Measurements from ENCODE around the gene SEC31B. TPM values are rescaled to one million over a fixed set of nuclear protein-coding genes. Genes with fewer than 3 reads are reported as not detected.

Gene SEC31B
- total RNA-seq, 2 experiments from 2014 or later, result 17.5 to 21.4 TPM

DNA sequence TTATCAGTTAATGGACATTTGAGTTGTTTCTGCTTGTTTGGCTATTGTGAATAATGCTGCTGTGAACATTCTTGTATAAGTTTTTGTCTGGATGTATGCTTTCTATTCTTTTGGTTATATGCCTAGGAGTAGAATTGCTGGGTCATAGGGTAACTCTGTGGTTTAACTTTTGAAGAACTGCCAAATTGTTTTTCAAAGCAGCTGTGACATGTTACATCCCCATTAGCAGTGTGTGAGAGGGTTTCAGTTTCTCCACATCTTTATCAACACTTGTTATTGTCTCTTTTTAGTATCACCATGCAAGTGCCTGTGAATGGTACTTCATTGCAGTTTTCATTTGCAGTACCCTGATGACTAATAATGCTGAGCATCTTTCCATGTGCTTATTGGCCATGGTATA is 12.1 kb upstream of the SEC31B start:
- CTCF ChIA-PET, result no interaction called here

DNA sequence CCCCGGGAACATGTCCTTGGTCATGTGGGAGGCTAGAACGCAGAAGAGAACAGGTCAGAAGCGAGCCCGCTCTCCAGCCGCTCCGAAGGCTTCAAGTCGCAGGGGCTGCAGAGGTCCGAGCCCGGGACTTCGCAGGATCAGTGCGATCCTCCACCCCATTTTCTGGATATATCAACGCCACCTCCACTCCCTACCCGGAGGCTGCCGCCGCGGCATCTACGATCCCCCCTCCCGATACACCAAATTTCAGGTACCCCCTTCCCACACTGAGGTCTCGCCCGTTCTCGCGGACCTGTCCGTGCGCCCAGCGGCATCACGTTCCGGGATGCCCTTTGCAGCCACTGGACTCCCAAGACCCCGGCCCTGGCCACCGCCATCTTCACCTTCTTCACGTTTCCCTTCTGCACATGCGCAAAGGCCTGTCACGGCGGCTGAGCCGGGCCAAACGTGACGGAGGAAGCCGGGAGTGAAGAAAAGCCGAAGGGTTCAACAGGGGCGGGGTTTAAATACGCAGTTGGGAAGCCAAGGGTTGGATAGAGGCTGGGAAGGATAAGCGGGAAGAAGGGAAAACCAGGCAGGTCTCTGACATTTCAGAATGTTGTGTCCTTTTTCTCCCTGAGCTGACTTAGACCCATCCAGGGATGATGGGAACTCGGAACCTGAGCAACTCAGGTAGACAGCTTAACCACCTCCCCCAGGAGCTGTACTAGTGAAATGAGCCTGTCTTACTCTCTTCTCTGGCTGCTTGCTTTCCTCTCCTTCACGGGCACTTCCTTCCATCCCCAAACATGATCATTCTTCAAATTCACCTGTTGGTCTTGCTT is 10.0 kb upstream of the SEC31B start, which contains the start of gene NDUFB8:
Gene NDUFB8, minus strand, starts transcription at position 397 of the 824 bp plus-strand sequence. Its CDS starts 20 bp downstream, at position 377.
- POLR2A ChIA-PET, result interaction anchor here (0.9 to 2.4 kb wide), 2 partner anchors 21 to 156 kb away, joined by 4 to 7 read pairs; no protein-coding TSS in a partner anchor

More for the DNA sequence above, 12.1 kb upstream of the SEC31B start:
- POLR2A ChIA-PET, result no interaction called here

DNA sequence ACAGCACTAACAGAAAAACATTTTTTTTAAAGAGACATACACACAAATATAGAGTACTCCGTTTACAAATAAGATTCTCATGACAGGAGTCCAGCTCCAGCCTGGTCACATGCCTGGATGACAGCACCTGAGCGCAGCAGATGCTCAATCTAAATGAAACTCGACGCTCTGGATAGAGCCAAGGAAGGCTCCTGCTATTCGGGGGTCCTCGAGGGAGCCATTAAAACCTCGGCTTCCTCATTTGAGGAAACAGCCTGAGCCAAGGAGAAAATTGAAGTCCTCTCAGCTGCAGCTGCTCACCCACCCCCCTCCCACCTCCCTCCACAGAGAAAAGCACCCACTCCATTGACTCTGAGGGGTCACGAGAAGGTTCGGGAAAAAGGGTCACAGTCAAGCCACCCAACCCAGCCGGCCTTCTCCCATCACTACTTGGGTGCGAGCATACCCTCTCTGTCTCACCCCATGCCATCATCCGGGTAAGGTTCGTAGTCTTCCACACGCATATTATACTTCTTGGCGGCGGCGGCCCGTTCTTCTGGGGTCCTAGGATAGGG is 9.3 kb upstream of the SEC31B start:
- ChIA-PET CTCF (interaction anchor here (0.7 to 1.7 kb wide), 2 partner anchors 10 to 18 kb away, joined by 4 read pairs; no protein-coding TSS in a partner anchor), POLR2A (interaction anchor here (2.4 kb wide), 1 partner anchor 20 kb away, joined by 7 read pairs; no protein-coding TSS in a partner anchor)

More for the DNA sequence above, 10.0 kb upstream of the SEC31B start, which contains the start of gene NDUFB8:
- CTCF ChIA-PET, result no interaction called here

DNA sequence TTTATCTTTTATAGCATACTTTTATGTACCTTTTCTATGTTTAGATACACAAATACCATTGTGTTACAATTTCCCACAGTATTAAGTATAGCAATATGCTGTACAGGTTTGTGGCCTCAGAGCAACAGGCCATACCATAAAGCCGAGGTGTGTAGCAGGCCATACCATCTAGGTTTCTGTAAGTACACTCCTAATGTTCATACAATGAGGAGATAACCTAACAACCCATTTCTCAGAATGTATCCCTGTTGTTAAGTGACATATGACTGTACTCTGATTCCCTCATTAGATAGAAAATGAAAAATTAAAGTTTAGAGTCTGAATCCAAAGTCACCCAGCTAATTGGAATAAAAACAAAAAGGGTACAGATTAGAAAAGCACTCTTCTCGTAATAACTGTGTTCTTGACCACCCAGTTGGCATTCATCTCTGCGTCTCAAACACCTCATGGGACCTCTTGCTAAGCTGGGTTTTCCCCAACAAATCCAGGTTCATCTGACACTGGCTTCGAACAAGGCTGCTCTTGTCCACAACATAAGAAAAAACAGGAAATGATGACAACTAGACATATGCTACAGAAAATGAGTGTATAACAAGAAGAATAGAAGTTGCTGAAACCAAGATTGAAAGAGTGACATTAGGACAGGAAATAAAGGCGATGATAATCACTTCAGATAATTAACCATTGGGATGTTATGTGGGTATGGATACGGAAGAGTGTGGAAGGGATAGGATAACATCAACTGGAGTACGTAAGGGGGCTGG is 8.6 kb upstream of the SEC31B start:
- CTCF ChIA-PET, result interaction anchor here (0.7 to 2.9 kb wide), 6 partner anchors 8 to 46 kb away, joined by 3 to 14 read pairs (median 6); partner anchors contain the start of gene HIF1AN
- POLR2A ChIA-PET, result interaction anchor here (0.5 to 2.4 kb wide), 2 partner anchors 13 to 19 kb away, joined by 6 to 7 read pairs; no protein-coding TSS in a partner anchor

DNA sequence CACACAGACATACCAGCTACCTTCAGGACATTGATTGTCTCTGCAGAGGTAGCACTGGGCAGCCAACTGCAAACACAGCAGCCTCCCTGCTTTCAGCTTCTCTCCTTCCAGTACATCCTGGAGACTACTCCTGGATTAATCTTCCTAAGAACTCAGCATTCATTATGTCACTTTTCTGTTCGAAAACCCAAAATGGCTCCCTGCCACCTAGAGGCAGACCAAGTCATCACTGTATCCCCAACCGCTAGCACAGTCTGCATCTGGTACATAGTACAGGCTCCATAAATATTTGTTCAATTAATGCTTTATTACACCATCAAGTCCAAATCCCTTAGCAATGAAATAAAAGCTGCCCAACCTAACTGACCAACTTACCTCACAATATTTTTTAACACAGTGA is 5.0 kb upstream of the SEC31B start:
- POLR2A ChIA-PET, result no interaction called here
- CTCF ChIA-PET, result interaction anchor here (1.0 kb wide), 1 partner anchor 91 kb away, joined by 3 read pairs; no protein-coding TSS in a partner anchor

DNA sequence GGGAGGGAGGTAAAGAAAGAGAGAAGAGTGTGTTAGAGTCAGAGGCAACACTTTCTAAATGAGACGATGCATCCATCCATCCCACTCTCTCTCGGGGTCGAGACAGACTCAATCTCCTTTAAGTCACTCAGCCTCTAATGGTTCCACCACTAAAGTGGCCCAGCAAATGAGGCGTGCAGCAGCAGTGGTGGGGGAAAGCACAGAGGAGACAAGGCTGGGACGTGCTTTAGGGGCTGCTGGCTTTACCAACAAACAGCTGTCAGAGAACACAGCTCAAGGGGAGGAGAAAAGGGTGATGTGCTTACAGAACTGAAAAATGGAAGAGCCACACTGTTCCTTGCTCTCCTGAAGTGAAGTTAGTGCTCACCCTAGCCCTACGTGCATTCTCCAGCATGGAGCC is 4.5 kb upstream of the SEC31B start:
- CTCF ChIA-PET, result interaction anchor here (1.0 to 2.5 kb wide), 2 partner anchors 11 to 90 kb away, joined by 3 to 7 read pairs; partner anchors contain the start of gene HIF1AN
- POLR2A ChIA-PET, result no interaction called here

DNA sequence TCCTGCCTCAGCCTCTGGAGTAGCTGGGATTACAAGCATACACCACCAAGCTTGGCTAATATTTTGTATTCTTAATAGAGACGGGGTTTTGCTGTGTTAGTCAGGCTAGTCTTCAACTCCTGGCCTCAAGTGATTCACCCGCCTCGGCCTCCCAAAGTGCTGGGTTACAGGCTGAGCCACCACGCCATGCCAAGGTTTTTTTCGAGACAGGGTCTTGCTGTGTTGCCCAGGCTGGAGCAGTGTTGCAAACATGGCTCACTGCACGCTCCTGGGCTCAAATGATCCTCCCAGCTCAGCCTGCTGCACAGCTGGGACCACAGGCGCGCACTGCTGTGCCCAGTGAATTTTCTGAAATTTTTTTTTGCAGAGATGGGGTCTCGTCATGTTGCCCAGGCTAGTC is 3.3 kb upstream of the SEC31B start:
- POLR2A ChIA-PET, result interaction anchor here (1.3 kb wide), 1 partner anchor 152 kb away, joined by 4 read pairs; no protein-coding TSS in a partner anchor
- CTCF ChIA-PET, result interaction anchor here (0.9 to 2.5 kb wide), 3 partner anchors 11 to 13 kb away, joined by 3 to 7 read pairs (median 7); partner anchors contain the start of gene HIF1AN

DNA sequence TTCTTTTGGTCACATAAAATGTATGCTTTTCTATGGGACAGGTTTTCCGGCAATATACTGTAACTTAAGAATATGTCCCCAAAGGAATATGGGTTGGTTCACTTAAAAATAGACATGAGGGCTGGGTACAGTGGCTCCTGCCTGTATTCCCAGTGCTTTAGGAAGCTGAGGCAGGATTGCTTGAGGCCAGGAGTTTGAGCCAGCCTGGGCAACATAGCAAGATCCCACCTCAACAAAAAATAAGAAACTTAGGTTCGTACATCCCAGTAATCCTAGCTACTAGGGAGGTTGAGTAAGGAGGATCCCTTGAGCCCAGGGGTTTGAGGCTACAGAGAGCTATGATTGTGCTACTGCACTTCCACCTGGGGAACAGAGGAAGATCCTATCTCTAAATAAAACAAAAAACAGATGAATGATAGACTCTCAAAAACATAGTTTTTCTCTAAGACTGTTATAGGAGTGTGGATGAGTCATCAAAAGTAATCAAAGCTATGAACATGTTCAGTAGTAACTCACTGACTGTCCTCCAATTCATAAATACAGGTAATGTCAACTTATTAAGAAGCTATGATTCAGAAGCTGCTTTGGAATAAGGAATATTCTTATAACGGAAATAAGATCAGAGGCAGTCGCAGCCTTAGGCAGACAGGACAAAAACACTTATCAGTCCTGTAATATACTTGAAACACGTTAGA is 2.6 kb upstream of the SEC31B start:
- CTCF ChIA-PET, result interaction anchor here (0.9 to 2.5 kb wide), 4 partner anchors 11 to 88 kb away, joined by 3 to 7 read pairs (median 6); partner anchors contain the start of gene HIF1AN
- POLR2A ChIA-PET, result interaction anchor here (0.6 to 1.3 kb wide), 3 partner anchors 14 to 190 kb away, joined by 3 to 5 read pairs (median 4); partner anchors contain the start of gene HIF1AN

DNA sequence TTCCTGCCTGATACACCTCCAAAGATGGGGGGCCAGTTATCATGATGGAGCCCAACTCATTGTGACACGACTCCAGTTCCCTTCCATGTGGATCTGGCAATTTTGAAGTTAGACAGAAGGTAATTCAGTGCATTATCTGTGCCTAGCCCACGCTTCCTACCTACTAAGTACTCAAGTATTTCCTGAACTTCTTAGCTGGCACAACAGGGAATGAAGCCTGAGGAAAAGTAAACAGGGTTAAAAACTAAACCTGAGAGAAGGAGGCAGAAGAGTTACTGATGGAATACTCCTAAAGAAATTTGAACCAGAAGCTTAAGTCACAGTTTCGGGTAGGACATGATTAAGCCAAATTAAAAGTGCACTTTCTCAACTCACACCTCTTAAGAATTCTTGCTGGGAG is 1.1 kb upstream of the SEC31B start:
- POLR2A ChIA-PET, result no interaction called here
- CTCF ChIA-PET, result interaction anchor here (0.6 to 3.3 kb wide), 4 partner anchors 12 to 216 kb away, joined by 4 to 44 read pairs (median 4); no protein-coding TSS in a partner anchor

DNA sequence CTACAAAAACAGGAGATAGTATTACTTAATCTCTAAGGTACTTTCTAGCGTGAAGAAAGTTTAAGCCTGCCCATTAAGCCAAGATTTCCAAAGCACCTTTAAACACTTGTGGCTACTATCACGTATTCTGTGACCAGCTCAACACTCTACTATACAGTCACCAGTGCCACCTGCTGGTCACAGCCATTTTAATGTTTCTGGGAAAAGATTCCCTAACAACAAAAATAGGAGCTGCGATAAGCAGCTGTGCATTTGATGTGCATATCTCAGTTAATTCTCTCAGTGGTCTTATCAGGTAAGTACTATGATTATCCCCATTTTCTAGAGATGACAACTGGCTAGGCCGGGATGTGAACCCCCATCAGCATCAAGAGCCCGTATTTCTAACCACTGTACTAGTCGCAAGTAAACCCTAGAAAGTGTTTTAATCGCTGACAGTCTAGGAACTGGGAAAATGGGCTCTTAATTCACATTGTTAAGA is 860 bp downstream of the SEC31B start:
- CTCF ChIA-PET, result interaction anchor here (0.9 to 3.3 kb wide), 20 partner anchors 8 to 183 kb away, joined by 3 to 44 read pairs (median 4); partner anchors contain the start of gene HIF1AN
- POLR2A ChIA-PET, result interaction anchor here (0.6 kb wide), 1 partner anchor 8 kb away, joined by 3 read pairs; no protein-coding TSS in a partner anchor

DNA sequence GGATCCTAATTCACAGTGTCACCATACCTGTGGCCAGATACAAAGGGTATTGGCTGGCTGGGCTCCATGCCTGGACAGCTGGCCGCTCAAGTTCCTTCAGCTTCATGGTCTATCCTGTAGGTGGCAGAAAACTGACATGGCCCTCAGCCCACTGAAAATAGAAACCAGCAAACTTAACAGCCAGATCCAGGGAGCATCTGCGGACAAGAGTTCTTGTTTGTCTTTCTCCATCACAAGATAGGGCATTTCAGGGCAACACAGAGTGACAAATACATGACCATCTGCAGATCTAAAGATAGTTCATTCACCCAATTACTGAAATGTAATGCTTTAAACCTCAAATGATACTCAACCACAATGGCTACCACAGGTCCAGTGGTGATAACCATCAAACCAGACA is 2.8 kb downstream of the SEC31B start:
- POLR2A ChIA-PET, result no interaction called here
- CTCF ChIA-PET, result interaction anchor here (0.8 to 3.1 kb wide), 5 partner anchors 11 to 178 kb away, joined by 3 to 32 read pairs (median 11); no protein-coding TSS in a partner anchor

DNA sequence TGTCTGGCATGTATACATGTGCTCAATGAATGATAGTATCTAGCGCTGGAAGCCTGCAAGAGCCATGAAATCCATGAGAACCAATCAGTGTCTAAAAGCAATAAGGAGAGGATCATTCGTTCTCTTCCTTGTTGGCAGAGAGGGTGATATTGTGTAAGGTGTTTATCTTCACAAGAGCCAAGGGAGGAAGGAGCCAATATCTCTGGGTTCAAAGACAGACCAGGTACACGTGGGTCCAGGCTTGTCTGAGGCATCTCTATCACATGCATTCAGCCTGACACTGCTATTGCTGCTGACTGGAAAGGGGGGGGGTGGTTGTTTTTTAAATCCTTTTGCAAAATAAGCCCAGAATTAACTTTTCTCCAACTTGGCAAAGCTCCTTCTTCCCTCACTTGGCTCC is 4.0 kb downstream of the SEC31B start:
- ChIA-PET POLR2A (no interaction called here), CTCF (interaction anchor here (0.6 kb wide), 1 partner anchor 82 kb away, joined by 3 read pairs; no protein-coding TSS in a partner anchor)

DNA sequence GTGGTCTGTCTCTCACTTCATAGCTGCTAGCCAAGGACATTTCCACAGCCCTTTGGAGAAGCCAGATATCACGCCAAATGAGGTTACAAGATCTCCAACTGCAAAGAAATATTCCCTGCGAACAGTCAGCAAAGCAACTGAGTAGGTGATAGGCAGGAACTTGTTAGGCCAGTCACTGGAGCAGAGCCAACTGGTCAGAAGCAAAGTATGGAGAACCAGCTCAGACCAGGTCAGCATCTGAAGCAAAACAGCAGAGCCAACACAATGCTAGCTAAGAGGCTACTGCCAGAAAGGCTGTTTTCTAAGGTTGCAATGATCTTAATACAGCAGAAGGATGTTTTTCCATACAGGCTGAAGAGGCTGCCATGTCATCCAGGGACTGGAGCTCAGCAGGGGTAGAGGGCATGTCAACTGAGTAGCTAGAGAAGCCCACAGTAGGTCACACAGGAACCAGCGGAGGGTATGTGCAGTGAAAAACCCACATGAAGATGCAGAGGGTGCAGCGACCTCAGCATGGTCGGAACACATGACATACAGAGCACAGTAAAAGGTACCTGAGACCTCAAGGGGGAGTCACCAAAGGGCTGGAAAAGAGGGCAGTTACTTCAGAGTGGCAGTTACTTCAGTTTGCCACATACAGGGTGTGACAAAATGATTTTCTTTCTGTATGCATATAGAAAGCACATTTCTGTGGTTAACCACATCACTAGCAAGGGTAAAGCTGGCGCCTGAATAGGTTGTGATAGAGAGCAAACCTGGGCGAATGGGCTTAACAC is 8.9 kb downstream of the SEC31B start:
- POLR2A ChIA-PET, result interaction anchor here (0.8 to 1.7 kb wide), 4 partner anchors 8 to 164 kb away, joined by 3 to 6 read pairs (median 4); partner anchors contain the start of genes HIF1AN and SCD
- CTCF ChIA-PET, result interaction anchor here (0.9 to 7.2 kb wide), 9 partner anchors 9 to 172 kb away, joined by 3 to 76 read pairs (median 7); partner anchors contain the start of genes SCD and SEC31B

DNA sequence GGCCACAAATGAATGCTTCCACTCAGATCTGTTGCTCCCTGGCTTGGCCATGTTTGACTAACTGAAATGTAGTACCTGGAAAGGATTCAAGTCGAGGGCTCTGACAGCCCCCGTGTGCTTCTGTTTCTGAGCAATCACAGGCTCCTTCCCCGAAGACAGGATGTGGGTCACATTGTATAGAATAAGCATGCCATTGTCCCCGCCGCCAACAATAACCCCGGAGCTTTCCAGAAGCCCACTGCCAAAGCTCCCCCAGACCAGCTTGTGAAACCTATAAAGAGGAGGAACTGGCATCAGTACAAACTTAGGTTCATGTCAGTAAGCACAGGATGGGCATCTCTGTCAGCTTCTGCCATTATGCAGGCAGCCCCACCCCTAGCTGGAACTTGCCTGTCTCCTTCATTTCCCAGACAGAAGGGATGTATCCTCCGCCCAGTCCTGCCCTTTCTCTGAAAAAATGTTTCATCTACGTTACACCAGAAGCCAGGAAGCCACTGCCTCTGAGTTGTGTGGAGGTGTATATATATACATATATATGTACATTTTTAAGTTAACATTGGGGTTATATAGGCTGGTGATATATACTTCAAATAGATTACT is 10.3 kb downstream of the SEC31B start:
- ChIA-PET POLR2A (interaction anchor here (0.5 to 1.7 kb wide), 6 partner anchors 19 to 276 kb away, joined by 3 to 7 read pairs (median 4); partner anchors contain the start of genes NDUFB8 and SCD), CTCF (interaction anchor here (0.6 to 7.2 kb wide), 14 partner anchors 9 to 173 kb away, joined by 3 to 76 read pairs (median 6); partner anchors contain the start of genes HIF1AN, SCD and SEC31B)

DNA sequence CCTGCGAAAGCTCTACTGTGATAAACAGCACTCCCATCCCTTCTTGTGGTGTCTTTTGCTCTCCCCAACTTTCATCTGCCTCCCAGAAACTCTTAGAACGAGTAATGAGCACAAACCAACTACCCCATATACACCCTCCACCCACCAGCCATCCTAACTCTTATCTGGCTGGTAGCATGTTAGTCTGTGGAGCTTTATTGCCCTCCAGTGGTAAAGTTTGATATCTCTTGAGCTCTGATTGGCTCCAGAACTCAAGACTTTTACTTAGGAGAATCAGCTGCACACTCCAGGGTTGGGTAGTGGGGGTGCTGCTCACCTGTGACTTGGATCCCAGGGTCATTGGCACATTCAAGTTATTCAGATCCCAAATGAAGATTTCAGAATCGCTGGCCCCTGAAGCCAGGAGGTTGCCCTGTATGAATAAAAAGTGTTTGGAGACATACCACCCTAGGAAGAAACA is 10.9 kb downstream of the SEC31B start:
- POLR2A ChIA-PET, result interaction anchor here (0.5 to 1.7 kb wide), 6 partner anchors 20 to 276 kb away, joined by 3 to 7 read pairs (median 4); partner anchors contain the start of genes NDUFB8 and SCD
- CTCF ChIA-PET, result interaction anchor here (0.6 to 7.2 kb wide), 18 partner anchors 9 to 173 kb away, joined by 3 to 76 read pairs (median 4); partner anchors contain the start of genes HIF1AN, SCD and SEC31B

DNA sequence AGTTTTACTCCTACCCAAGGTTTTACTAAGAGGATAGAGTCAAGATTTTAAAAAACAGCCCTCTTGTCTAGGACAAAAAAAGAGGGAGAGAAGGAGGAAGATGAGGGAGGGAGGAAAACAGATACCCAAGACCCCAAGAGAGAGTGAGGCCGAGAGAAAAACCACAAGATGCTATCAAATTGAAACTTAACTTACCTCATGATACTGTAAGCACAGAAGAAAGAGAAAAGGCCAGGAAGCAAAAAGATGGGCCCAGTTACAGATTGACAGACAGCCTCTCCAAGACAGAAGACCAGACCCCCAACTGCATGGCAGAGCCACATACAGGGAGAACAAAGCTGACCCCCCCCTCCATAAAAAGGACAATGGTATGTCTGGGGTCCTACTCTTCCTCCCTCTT is 11.4 kb downstream of the SEC31B start:
- ChIA-PET CTCF (interaction anchor here (0.7 to 7.2 kb wide), 15 partner anchors 8 to 170 kb away, joined by 3 to 76 read pairs (median 5); partner anchors contain the start of genes SCD and SEC31B), POLR2A (interaction anchor here (0.9 to 1.5 kb wide), 2 partner anchors 21 to 161 kb away, joined by 4 to 7 read pairs; partner anchors contain the start of genes NDUFB8 and SCD)

Data from activated CD8-positive, alpha-beta memory T cell treated with anti-CD3 and anti-CD28 coated beads for 36 hours (primary cell).